H9 (cell line): ENCODE results near the gene TOR3A. TPM values are rescaled to one million over a fixed set of nuclear protein-coding genes. Genes with fewer than 3 reads are reported as not detected.

Experiments used
- DNase-seq: peaks from one replicate; pipeline ENCODE4 v3.0.0-alpha.2; 2017
- H2AFZ ChIP-seq: one replicate; pipeline ENCODE4 v1.6.1; 2013; ENCODE audit warnings: mild to moderate bottlenecking, low read length, control low read depth, moderate library complexity
- H2AK5ac ChIP-seq: 2 replicates; pipeline ENCODE4 v1.6.1; 2013; ENCODE audit warnings: low read length, control low read depth, mixed read lengths; ENCODE audit not compliant: insufficient read length
- H2BK120ac ChIP-seq: one replicate; pipeline ENCODE4 v1.6.1; 2013; ENCODE audit warnings: low read depth, mild to moderate bottlenecking, low read length, control low read depth, inconsistent platforms; ENCODE audit not compliant: poor library complexity, severe bottlenecking
- H2BK12ac ChIP-seq: 2 replicates; pipeline ENCODE4 v1.6.1; 2013; ENCODE audit warnings: low read length, control low read depth, mixed read lengths, low read depth; ENCODE audit not compliant: insufficient read length
- H2BK15ac ChIP-seq: 2 replicates; pipeline ENCODE4 v1.6.1; 2013; ENCODE audit warnings: low read depth, low read length, control low read depth
- H2BK20ac ChIP-seq: one replicate; pipeline ENCODE4 v1.6.1; 2013; ENCODE audit warnings: low read depth, mild to moderate bottlenecking, low read length, control low read depth, inconsistent platforms; ENCODE audit not compliant: poor library complexity, severe bottlenecking
- H2BK5ac ChIP-seq: 2 replicates; pipeline ENCODE4 v1.6.1; 2013; ENCODE audit warnings: low read length, control low read depth, mixed read lengths; ENCODE audit not compliant: insufficient read length
- H3K14ac ChIP-seq: 2 replicates; pipeline ENCODE4 v1.6.1; 2013; ENCODE audit warnings: low read length, control low read depth; ENCODE audit not compliant: insufficient read depth
- H3K18ac ChIP-seq: 2 replicates; pipeline ENCODE4 v1.6.1; 2013; ENCODE audit warnings: low read depth, mild to moderate bottlenecking, mixed read lengths, low read length, control low read depth; ENCODE audit not compliant: insufficient read length
- H3K23ac ChIP-seq: 2 replicates; pipeline ENCODE4 v1.6.1; 2013; ENCODE audit warnings: low read length, control low read depth, mixed read lengths, low read depth; ENCODE audit not compliant: insufficient read length
- H3K23me2 ChIP-seq: 2 replicates; pipeline ENCODE4 v1.6.1; 2013; ENCODE audit warnings: low read depth, mild to moderate bottlenecking, mixed read lengths, low read length, control low read depth; ENCODE audit not compliant: insufficient read length, poor library complexity, severe bottlenecking
- H3K27ac ChIP-seq: 2 replicates; pipeline ENCODE4 v1.5.1; 2013; ENCODE audit warnings: low read length, control low read depth, mixed read lengths, low read depth; ENCODE audit not compliant: insufficient read length
- H3K27me3 ChIP-seq: 2 replicates; pipeline ENCODE4 v1.6.1; 2013; ENCODE audit warnings: low read length, control low read depth, inconsistent platforms; ENCODE audit not compliant: insufficient read depth
- H3K4ac ChIP-seq: 2 replicates; pipeline ENCODE4 v1.6.1; 2013; ENCODE audit warnings: low read depth, mild to moderate bottlenecking, control low read depth, inconsistent platforms, low read length, moderate library complexity
- H3K4me1 ChIP-seq: 2 replicates; pipeline ENCODE4 v1.6.1; 2013; ENCODE audit warnings: low read length, control low read depth, inconsistent platforms; ENCODE audit not compliant: insufficient read depth
- H3K4me2 ChIP-seq: 2 replicates; pipeline ENCODE4 v1.6.1; 2013; ENCODE audit warnings: low read length, control low read depth, mixed read lengths; ENCODE audit not compliant: insufficient read length, insufficient read depth
- H3K56ac ChIP-seq: 2 replicates; pipeline ENCODE4 v1.6.1; 2013; ENCODE audit warnings: low read depth, mild to moderate bottlenecking, mixed read lengths, low read length, control low read depth; ENCODE audit not compliant: insufficient read length
- H3K79me1 ChIP-seq: 2 replicates; pipeline ENCODE4 v1.6.1; 2013; ENCODE audit warnings: low read depth, mild to moderate bottlenecking, moderate library complexity, low read length, control low read depth, inconsistent platforms; ENCODE audit not compliant: insufficient read depth, poor library complexity, severe bottlenecking
- H3K79me2 ChIP-seq: 2 replicates; pipeline ENCODE4 v1.6.1; 2013; ENCODE audit warnings: low read length, control low read depth, inconsistent platforms; ENCODE audit not compliant: insufficient read depth
- H3K9ac ChIP-seq: 2 replicates; pipeline ENCODE4 v1.6.1; 2013; ENCODE audit warnings: low read length, control low read depth, mixed read lengths; ENCODE audit not compliant: insufficient read length; ENCODE audit errors: extremely low read depth
- H3K9me3 ChIP-seq: one replicate; pipeline ENCODE4 v1.6.1; 2013; ENCODE audit warnings: low read depth, low read length, inconsistent platforms; ENCODE audit not compliant: control insufficient read depth
- H3T11ph ChIP-seq: one replicate; pipeline ENCODE4 v1.6.1; 2013; ENCODE audit warnings: mild to moderate bottlenecking, low read length, control low read depth, inconsistent platforms
- H4K20me1 ChIP-seq: one replicate; pipeline ENCODE4 v1.6.1; 2013; ENCODE audit not compliant: control insufficient read depth, insufficient read length, insufficient read depth
- H4K5ac ChIP-seq: 2 replicates; pipeline ENCODE4 v1.6.1; 2013; ENCODE audit warnings: low read depth, mild to moderate bottlenecking, mixed read lengths, low read length, control low read depth; ENCODE audit not compliant: insufficient read length
- H4K8ac ChIP-seq: replicated peaks from 2 replicates; pipeline ENCODE4 v1.6.1; 2013; ENCODE audit warnings: low read length, control low read depth, mixed read lengths, low read depth; ENCODE audit not compliant: insufficient read length
- H4K91ac ChIP-seq: 2 replicates; pipeline ENCODE4 v1.6.1; 2013; ENCODE audit warnings: low read depth, mild to moderate bottlenecking, moderate library complexity, mixed read lengths, low read length, control low read depth; ENCODE audit not compliant: insufficient read length
- H3K27ac Mint-ChIP-seq, 3 experiments: 2 replicates in 2 of 3; 3 replicates in 1 of 3; pipeline ENCODE4 v1.8.0; 2020 to 2021; ENCODE audit warnings: mixed read lengths in 3 of 3, mild to moderate bottlenecking in 1 of 3, moderate library complexity in 1 of 3
- H3K27me3 Mint-ChIP-seq: 2 replicates; pipeline ENCODE4 v1.8.0; 2021; ENCODE audit warnings: low read depth, mild to moderate bottlenecking, moderate library complexity, mixed read lengths
- H3K36me3 Mint-ChIP-seq, 3 experiments: 2 replicates in 2 of 3; 3 replicates in 1 of 3; pipeline ENCODE4 v1.8.0; 2020 to 2021; ENCODE audit warnings: low read depth in 3 of 3, mixed read lengths in 3 of 3; ENCODE audit not compliant: insufficient read depth in 1 of 3
- H3K4me1 Mint-ChIP-seq, 2 experiments: 2 replicates each; pipeline ENCODE4 v1.8.0; 2020; ENCODE audit warnings: mixed read lengths in 2 of 2
- H3K4me3 Mint-ChIP-seq, 2 experiments: 2 replicates in 1 of 2; 3 replicates in 1 of 2; pipeline ENCODE4 v1.8.0; 2020 to 2021; ENCODE audit warnings: mild to moderate bottlenecking in 2 of 2, mixed read lengths in 2 of 2, moderate library complexity in 1 of 2
- H3K9me3 Mint-ChIP-seq, 2 experiments: 2 replicates in 1 of 2; 3 replicates in 1 of 2; pipeline ENCODE4 v1.8.0; 2020; ENCODE audit warnings: mild to moderate bottlenecking in 2 of 2, mixed read lengths in 2 of 2, moderate library complexity in 1 of 2
- WGBS: extraction: QIAGEN DNeasy Blood & Tissue Kit; methylation state at CpG from one replicate; pipeline ENCODE4 v1.1.7; 2013; ENCODE audit warnings: missing lambda C conversion rate, low lambda C conversion rate, mixed read lengths; ENCODE audit not compliant: insufficient read length; ENCODE audit errors: extremely low coverage; 5-methylcytosine and 5-hydroxymethylcytosine counted together
- total RNA-seq: library from RNA; stranded (reverse); gene quantifications from 2 replicates; pipeline ENCODE4 v1.2.1, GENCODE V29; 2021
- TF ChIP-seq, protein P1 (sequence below): fragments of 200-600 bp; sonication (generic); conservative IDR thresholded peaks from 3 replicates; pipeline ENCODE4 v1.8.0; 2021; ENCODE audit warnings: antibody characterized with exemption, mild to moderate bottlenecking

Gene TOR3A
- total RNA-seq, 1 experiment from 2014 or later, result 27.3 TPM

DNA sequence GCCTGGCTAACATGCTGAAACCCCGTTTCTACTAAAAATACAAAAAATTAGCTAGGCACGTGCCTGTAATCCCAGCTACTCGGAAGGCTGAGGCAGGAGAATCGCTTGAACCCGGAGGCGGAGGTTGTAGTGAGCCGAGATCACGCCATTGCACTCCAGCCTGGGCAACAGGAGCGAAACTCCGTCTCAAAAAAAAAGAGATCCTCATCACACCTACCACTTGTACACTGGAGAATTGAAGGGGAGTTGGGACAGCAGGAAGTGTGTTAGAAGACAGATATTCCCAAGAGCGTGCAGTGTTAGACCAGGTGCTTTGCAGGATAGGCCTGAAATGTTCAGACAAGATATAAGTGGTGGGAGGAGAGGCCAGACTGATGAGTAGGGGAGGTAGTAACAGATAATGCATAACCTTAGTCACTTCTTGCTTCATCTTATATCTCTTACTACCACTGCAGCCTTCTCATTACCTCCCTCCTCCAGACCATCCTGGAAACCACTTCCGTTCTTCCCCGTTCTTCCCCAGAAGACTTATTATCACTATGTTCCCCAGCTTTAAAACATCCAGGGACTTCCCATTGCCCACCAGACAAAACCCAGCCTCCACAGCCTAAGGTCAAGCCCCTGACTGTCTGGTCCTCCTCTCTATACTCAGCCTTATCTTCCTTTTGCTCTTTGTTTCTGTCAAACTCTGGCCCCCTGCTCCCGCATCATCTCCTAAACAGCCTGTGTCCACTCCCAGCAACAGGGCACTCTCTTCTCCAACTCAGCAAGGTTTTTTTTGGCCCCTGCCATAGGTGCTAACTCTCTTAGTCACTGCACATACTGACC, 34.8 kb upstream of the TOR3A start:
- Histone ChIP-seq H3K14ac (no peak overlapping the region), H3K18ac (no peak overlapping the region), H3K9ac (no peak overlapping the region), H3K9me3 (no peaks in the 10 kb centered on the region), H2BK120ac (no peak overlapping the region), H2AFZ (no peak overlapping the region), H2BK12ac (no peak overlapping the region), H4K91ac (no peak overlapping the region), H3K4me1 (no peaks in the 10 kb centered on the region), H4K5ac (no peak overlapping the region), H2AK5ac (no peak overlapping the region), H3K23ac (no peak overlapping the region), H3K27me3 (no peaks in the 10 kb centered on the region), H4K8ac (no peak overlapping the region), H3K79me2 (no peaks in the 10 kb centered on the region), H2BK20ac (no peak overlapping the region), H3K79me1 (no peaks in the 10 kb centered on the region), H2BK15ac (no peak overlapping the region), H3K27ac (no peak overlapping the region), H4K20me1 (no peaks in the 10 kb centered on the region), H3K23me2 (no peaks in the 10 kb centered on the region), H3K4ac (no peak overlapping the region), H3T11ph (no peak overlapping the region), H3K4me2 (no peak overlapping the region), H3K56ac (no peak overlapping the region), H2BK5ac (no peak overlapping the region)
- H3K9me3 Mint-ChIP-seq, result no peaks in the 10 kb centered on the region; a peak in 1 of 5 replicates
- peaks cover 0 to 10% (median 4%) of the 10 kb centered on the region in 3 experiments; a peak in 4 of 7 replicates for H3K36me3 Mint-ChIP-seq
- no peak overlapping the region for H3K4me3 Mint-ChIP-seq
- TF ChIP-seq, protein P1, sequence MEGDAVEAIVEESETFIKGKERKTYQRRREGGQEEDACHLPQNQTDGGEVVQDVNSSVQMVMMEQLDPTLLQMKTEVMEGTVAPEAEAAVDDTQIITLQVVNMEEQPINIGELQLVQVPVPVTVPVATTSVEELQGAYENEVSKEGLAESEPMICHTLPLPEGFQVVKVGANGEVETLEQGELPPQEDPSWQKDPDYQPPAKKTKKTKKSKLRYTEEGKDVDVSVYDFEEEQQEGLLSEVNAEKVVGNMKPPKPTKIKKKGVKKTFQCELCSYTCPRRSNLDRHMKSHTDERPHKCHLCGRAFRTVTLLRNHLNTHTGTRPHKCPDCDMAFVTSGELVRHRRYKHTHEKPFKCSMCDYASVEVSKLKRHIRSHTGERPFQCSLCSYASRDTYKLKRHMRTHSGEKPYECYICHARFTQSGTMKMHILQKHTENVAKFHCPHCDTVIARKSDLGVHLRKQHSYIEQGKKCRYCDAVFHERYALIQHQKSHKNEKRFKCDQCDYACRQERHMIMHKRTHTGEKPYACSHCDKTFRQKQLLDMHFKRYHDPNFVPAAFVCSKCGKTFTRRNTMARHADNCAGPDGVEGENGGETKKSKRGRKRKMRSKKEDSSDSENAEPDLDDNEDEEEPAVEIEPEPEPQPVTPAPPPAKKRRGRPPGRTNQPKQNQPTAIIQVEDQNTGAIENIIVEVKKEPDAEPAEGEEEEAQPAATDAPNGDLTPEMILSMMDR, result no peak
- H3K4me1 Mint-ChIP-seq, result 0 out of 4 replicates have a peak, but pooled peaks cover 0 to 3% of the 10 kb centered on the region in 2 experiments
- peak overlapping the region in 2 of 3 experiments; percentile 1 to 3; a peak in 2 of 7 replicates for H3K27ac Mint-ChIP-seq
- no peak for DNase-seq
- no CpG with 5 or more reads among the region's 14 CpGs for WGBS
- no peaks in the 10 kb centered on the region for H3K27me3 Mint-ChIP-seq
